HG02759 (cell line): ENCODE measurements around the gene DHX30.
"Not testable (repeated sequence)": the region's sequence is repeated elsewhere in the genome, so short reads cannot be mapped to it uniquely, and the experiment has no call there.

Experiments
- ATAC-seq: cut with Tn5 transposase; IDR thresholded peaks from one replicate; pipeline ENCODE4 v1.9.1; 2021; ENCODE audit warnings: mild to moderate bottlenecking, moderate library complexity; ENCODE audit not compliant: unreplicated experiment

DHX30 gene

GRCh38 chr3:47802734-47803479 lies at the start of gene DHX30:
DHX30 (plus strand) TSS chr3:47803138; CDS start chr3:47810684, 7,546 bp downstream.
- peak; percentile 93 for ATAC-seq

- no peak for ATAC-seq
Observed at GRCh38 chr3:47758261-47759025, 44.5 kb upstream of the DHX30 start.

GRCh38 chr3:47760207-47760606 lies 42.7 kb upstream of the DHX30 start:
- not testable (repeated sequence) for ATAC-seq

- no peak for ATAC-seq
Observed at GRCh38 chr3:47761046-47761445, 41.9 kb upstream of the DHX30 start.

GRCh38 chr3:47762233-47762632 lies 40.7 kb upstream of the DHX30 start:
- no peak for ATAC-seq

GRCh38 chr3:47766186-47766585 lies 36.8 kb upstream of the DHX30 start:
- ATAC-seq, result no peak

GRCh38 chr3:47772047-47772446 lies 30.9 kb upstream of the DHX30 start:
- no peak for ATAC-seq

GRCh38 chr3:47772788-47773187 lies 30.1 kb upstream of the DHX30 start:
- no peak for ATAC-seq

- ATAC-seq, result no peak
Observed at GRCh38 chr3:47778746-47779145, 24.2 kb upstream of the DHX30 start.

GRCh38 chr3:47780741-47781684 lies 21.9 kb upstream of the DHX30 start:
- ATAC-seq, result peak; percentile 34

GRCh38 chr3:47781685-47782445 lies 21.1 kb upstream of the DHX30 start, which contains the start of gene SMARCC1:
SMARCC1 (minus strand) TSS chr3:47781893; CDS start chr3:47781797, 96 bp downstream.
- peak; percentile 82 for ATAC-seq

- ATAC-seq, result no peak
Observed at GRCh38 chr3:47782446-47783308, 20.3 kb upstream of the DHX30 start.

- no peak for ATAC-seq
Observed at GRCh38 chr3:47783673-47784072, 19.3 kb upstream of the DHX30 start.

GRCh38 chr3:47791193-47791855 lies 11.6 kb upstream of the DHX30 start:
- no peak for ATAC-seq

- no peak for ATAC-seq
Observed at GRCh38 chr3:47792699-47793098, 10.2 kb upstream of the DHX30 start.

GRCh38 chr3:47794544-47794943 lies 8.4 kb upstream of the DHX30 start:
- ATAC-seq, result no peak

- ATAC-seq, result no peak
Observed at GRCh38 chr3:47799733-47800132, 3.2 kb upstream of the DHX30 start.

- ATAC-seq, result no peak
Observed at GRCh38 chr3:47803480-47804025, 615 bp downstream of the DHX30 start.
